ENCODE measurements around the gene ZNRF2.

- TF ChIP-seq CTCF (IDR thresholded peaks at IDR 0.05), result no peak
- TF ChIP-seq POLR2A (IDR thresholded peaks at IDR 0.05), result no peak
Measured at GRCh38 chr7:30396389-30396788, 112.0 kb downstream of the ZNRF2 start.
